ENCODE measurements around the gene MTHFD1.

DNA sequence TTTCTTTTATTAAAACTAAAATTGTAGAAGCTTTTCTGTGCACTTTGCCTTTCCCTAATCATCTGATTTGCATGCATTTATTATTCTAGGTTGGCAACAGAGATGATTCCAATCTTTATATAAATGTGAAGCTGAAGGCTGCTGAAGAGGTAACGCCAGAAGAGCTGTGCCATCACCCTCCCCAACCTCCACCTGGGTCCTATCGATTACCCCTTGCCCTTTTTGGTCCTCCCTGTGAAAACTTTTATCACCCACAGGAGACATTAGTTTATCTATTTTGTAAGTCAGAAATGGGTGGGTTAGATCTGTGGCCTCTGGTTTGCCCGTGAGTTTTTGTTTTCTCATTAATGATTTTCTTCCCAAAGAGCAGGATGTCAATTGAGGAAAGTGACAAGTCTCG, 22.8 kb downstream of the MTHFD1 start:
- TF ChIP-seq, protein P1, sequence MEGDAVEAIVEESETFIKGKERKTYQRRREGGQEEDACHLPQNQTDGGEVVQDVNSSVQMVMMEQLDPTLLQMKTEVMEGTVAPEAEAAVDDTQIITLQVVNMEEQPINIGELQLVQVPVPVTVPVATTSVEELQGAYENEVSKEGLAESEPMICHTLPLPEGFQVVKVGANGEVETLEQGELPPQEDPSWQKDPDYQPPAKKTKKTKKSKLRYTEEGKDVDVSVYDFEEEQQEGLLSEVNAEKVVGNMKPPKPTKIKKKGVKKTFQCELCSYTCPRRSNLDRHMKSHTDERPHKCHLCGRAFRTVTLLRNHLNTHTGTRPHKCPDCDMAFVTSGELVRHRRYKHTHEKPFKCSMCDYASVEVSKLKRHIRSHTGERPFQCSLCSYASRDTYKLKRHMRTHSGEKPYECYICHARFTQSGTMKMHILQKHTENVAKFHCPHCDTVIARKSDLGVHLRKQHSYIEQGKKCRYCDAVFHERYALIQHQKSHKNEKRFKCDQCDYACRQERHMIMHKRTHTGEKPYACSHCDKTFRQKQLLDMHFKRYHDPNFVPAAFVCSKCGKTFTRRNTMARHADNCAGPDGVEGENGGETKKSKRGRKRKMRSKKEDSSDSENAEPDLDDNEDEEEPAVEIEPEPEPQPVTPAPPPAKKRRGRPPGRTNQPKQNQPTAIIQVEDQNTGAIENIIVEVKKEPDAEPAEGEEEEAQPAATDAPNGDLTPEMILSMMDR (optimal IDR thresholded peaks at IDR 0.05 in 1 of 3, IDR thresholded peaks at IDR 0.05 in 1 of 3, conservative IDR thresholded peaks at IDR 0.05 in 1 of 3; ENCODE audit: extremely low read depth in 1 of 3, insufficient read depth in 2 of 3, low read length in 3 of 3), result no peak
- no peak for TF ChIP-seq EZH2 (IDR thresholded peaks at IDR 0.05; ENCODE audit: low read length)
